ENCODE measurements around the gene GPC3.

GRCh38 chrX:133869270-133869669 is 116.1 kb downstream of the GPC3 start:
- TF ChIP-seq CTCF (IDR thresholded peaks at IDR 0.05) (no peak), ZFX (IDR thresholded peaks at IDR 0.05; ENCODE audit: borderline replicate concordance) (no peak)
